Ishikawa (cell line): ENCODE results near the gene VAV3.
A peak's percentile ranks its signal among the peaks of the same experiment; 100 is the strongest.

Experiments used
- CEBPB ChIP-seq: IDR thresholded peaks from 2 replicates; pipeline ENCODE4 v1.6.1; 2012
- CREB1 ChIP-seq: IDR thresholded peaks from 2 replicates; pipeline ENCODE4 v1.6.1; 2012; ENCODE audit warnings: low read depth
- EGR1 ChIP-seq: IDR thresholded peaks from 2 replicates; pipeline ENCODE4 v1.6.1; 2012
- EP300 ChIP-seq: IDR thresholded peaks from 2 replicates; pipeline ENCODE4 v1.6.1; 2012; ENCODE audit warnings: borderline replicate concordance
- FOXM1 ChIP-seq: IDR thresholded peaks from 2 replicates; pipeline ENCODE4 v1.6.1; 2012; ENCODE audit warnings: low read depth, borderline replicate concordance
- NFIC ChIP-seq: IDR thresholded peaks from 2 replicates; pipeline ENCODE4 v1.6.1; 2012
- RAD21 ChIP-seq: IDR thresholded peaks from 2 replicates; pipeline ENCODE4 v1.6.1; 2012; ENCODE audit warnings: low read depth
- TAF1 ChIP-seq: IDR thresholded peaks from 2 replicates; pipeline ENCODE4 v1.6.1; 2012; ENCODE audit warnings: low read depth, mild to moderate bottlenecking
- TCF12 ChIP-seq: IDR thresholded peaks from 2 replicates; pipeline ENCODE4 v1.6.1; 2012; ENCODE audit warnings: low read depth
- TEAD4 ChIP-seq: IDR thresholded peaks from 2 replicates; pipeline ENCODE4 v1.6.1; 2012
- USF1 ChIP-seq: IDR thresholded peaks from 2 replicates; pipeline ENCODE4 v1.6.1; 2012
- YY1 ChIP-seq: IDR thresholded peaks from 2 replicates; pipeline ENCODE4 v1.6.1; 2012; ENCODE audit warnings: low read depth
- ZBTB7A ChIP-seq: IDR thresholded peaks from 2 replicates; pipeline ENCODE4 v1.6.1; 2012; ENCODE audit warnings: low read depth
- TF ChIP-seq, protein P1 (sequence below): IDR thresholded peaks from 2 replicates; pipeline ENCODE4 v1.6.1; 2012
- TF ChIP-seq, protein P2 (sequence below): IDR thresholded peaks from 2 replicates; pipeline ENCODE4 v1.6.1; 2012; ENCODE audit warnings: low read depth, mild to moderate bottlenecking

The VAV3 gene

DNA sequence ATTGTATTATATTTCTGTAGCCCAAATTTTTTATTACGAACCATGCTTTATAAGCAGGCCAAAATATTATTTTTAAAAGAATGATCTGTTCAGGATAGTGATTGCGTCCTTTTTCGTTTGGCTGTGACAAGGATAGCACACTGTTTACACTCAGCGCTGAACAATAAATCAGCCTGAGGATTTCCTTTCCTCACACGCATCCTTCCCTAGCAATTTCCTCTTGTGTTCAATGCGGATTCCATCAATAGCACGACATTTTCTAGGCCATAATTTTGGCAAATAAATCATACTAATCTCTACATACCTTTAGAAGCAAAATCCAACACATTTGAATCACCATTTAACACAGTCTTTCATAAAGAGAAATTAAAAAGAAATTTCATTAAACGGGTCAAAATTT lies 1.6 kb upstream of the VAV3 start:
- TF ChIP-seq RAD21 = no peak
- TF ChIP-seq USF1 = no peak
- TF ChIP-seq FOXM1 = no peak
- TF ChIP-seq, protein P1, sequence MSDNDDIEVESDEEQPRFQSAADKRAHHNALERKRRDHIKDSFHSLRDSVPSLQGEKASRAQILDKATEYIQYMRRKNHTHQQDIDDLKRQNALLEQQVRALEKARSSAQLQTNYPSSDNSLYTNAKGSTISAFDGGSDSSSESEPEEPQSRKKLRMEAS = no peak
- TF ChIP-seq CREB1 = no peak
- no peak for TF ChIP-seq EGR1
- TF ChIP-seq TEAD4 = no peak
- TF ChIP-seq NFIC = no peak
- TF ChIP-seq ZBTB7A = no peak
- no peak for TF ChIP-seq TAF1
- no peak for TF ChIP-seq TCF12
- TF ChIP-seq YY1 = no peak

GRCh38 chr1:107964336-107965109 lies 457 bp downstream of the VAV3 start:
- TF ChIP-seq TCF12 (no peak), TAF1 (no peak), YY1 (0 out of 2 replicates have a peak, but pooled peaks have one; percentile 45)

DNA sequence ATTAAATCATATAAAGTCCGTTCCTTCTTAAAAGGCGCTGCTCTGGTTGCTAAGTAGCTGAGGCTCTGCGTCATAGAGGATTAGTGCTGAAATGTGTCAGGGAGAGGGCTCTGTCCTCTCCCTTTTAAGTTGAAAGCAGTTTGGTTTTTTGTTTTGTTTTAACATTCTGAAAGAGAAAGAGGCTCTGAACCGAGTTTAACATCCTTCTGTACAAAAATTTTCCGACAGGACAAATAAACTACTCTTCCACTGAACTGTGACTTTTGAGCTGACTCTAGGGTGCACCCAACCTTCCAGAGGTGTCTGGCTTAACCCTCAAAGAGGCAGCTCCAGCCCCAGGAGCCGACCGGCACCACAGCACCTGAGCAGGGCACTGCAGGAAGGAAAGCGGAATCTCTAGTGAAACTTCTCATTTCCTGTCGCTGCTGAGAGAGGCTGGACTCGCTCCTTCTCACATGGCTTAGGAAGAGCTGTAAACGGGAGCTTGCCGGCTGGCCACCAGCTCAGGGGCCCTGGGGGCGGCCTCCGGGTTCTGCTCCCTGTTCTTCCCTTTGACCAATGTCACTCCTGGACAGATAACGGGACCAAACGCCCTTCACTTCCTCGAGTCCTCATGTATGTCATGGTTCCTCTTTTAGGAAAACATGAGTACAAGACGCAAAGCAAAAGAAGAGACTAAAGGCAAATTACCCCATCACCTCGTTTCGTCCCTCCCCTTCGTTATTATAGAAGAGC lies 1.2 kb downstream of the VAV3 start:
- TF ChIP-seq EGR1 = no peak
- TF ChIP-seq TCF12 = no peak
- TF ChIP-seq TAF1 = no peak
- TF ChIP-seq ZBTB7A = no peak
- TF ChIP-seq, protein P2, sequence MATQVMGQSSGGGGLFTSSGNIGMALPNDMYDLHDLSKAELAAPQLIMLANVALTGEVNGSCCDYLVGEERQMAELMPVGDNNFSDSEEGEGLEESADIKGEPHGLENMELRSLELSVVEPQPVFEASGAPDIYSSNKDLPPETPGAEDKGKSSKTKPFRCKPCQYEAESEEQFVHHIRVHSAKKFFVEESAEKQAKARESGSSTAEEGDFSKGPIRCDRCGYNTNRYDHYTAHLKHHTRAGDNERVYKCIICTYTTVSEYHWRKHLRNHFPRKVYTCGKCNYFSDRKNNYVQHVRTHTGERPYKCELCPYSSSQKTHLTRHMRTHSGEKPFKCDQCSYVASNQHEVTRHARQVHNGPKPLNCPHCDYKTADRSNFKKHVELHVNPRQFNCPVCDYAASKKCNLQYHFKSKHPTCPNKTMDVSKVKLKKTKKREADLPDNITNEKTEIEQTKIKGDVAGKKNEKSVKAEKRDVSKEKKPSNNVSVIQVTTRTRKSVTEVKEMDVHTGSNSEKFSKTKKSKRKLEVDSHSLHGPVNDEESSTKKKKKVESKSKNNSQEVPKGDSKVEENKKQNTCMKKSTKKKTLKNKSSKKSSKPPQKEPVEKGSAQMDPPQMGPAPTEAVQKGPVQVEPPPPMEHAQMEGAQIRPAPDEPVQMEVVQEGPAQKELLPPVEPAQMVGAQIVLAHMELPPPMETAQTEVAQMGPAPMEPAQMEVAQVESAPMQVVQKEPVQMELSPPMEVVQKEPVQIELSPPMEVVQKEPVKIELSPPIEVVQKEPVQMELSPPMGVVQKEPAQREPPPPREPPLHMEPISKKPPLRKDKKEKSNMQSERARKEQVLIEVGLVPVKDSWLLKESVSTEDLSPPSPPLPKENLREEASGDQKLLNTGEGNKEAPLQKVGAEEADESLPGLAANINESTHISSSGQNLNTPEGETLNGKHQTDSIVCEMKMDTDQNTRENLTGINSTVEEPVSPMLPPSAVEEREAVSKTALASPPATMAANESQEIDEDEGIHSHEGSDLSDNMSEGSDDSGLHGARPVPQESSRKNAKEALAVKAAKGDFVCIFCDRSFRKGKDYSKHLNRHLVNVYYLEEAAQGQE = no peak
- no peak for TF ChIP-seq FOXM1
- TF ChIP-seq CREB1 = no peak
- TF ChIP-seq CEBPB = no peak
- TF ChIP-seq TEAD4 = no peak
- no peak for TF ChIP-seq YY1
- TF ChIP-seq, protein P1 = no peak
- TF ChIP-seq EP300 = no peak
- TF ChIP-seq RAD21 = no peak

DNA sequence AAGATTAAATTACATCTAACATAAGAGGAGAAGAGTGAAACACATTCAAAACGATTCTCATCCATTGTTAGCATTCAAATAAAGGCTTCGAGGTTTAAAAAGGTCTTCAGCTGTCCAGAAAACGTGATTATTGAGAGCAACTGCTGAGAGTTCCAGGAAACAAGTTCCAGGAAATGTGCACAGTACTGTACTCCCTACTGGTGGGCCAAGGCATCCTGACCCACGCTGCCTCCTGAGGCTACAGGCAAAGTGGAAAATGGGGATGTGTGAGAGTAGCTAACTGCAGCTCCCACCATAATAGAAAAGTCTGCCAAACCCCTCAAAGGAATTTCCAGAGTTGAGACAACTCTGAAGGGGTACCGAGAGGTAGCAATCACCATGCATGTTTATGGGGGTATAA lies 2.0 kb downstream of the VAV3 start:
- TF ChIP-seq CREB1 (no peak), RAD21 (no peak), ZBTB7A (no peak), USF1 (no peak), YY1 (no peak), EP300 (no peak), EGR1 (no peak), TEAD4 (no peak)
- TF ChIP-seq, protein P2 = no peak
- TF ChIP-seq, protein P1 = no peak

DNA sequence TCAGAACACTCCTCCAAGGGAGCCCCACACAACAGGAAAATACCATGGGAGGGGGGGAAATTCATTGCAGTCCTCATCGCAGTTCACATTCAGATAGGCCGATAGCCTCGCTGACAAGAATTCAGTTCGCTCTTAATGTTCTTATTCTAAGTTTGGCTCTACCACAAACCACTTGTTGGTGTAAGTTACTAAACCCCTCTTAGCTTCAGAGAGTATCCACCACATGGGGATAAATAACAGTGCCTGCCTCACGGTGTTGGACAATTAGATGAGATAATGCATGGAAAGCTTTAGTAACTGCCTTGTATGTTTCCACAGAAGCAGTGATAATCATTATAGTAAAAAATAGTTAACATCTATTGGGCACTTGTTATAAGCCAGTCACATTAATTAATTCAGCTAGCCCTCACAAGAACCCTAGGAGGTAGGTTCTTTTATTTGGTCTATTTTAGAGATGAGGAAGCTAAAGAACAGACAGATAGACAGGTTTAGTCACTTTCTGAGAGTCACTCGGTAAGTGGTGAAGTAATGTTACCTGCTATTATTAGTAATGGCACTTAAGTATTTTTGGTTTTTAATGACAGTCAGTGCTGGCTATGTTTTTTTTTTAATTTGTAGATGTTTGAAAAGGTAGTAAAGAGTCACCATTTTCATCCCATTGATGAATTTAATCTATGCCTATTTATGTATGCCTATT lies 10.1 kb downstream of the VAV3 start:
- TF ChIP-seq YY1 = no peak
- TF ChIP-seq, protein P2 = no peak
